Progenitor cell of endocrine pancreas (in vitro differentiated cells): ENCODE measurements around the gene TFAP2A. TPM values are rescaled to one million over a fixed set of nuclear protein-coding genes. Genes with fewer than 3 reads are reported as not detected.

ENCODE experiments used
- DNase-seq: peaks from one replicate; pipeline ENCODE4 v3.0.0; 2021; ENCODE audit warnings: low spot score; ENCODE audit not compliant: unreplicated experiment
- H3K27ac Mint-ChIP-seq: 2 replicates; pipeline ENCODE4 v1.8.0; 2021; ENCODE audit warnings: mild to moderate bottlenecking, moderate library complexity, mixed read lengths
- H3K27me3 Mint-ChIP-seq: 2 replicates; pipeline ENCODE4 v1.8.0; 2021; ENCODE audit warnings: mixed read lengths
- H3K36me3 Mint-ChIP-seq: 2 replicates; pipeline ENCODE4 v1.8.0; 2022; ENCODE audit warnings: mixed read lengths; ENCODE audit not compliant: insufficient read depth
- H3K4me1 Mint-ChIP-seq: 2 replicates; pipeline ENCODE4 v1.8.0; 2021; ENCODE audit warnings: low read depth, mixed read lengths
- H3K4me3 Mint-ChIP-seq: 2 replicates; pipeline ENCODE4 v1.8.0; 2021; ENCODE audit warnings: low read depth, mild to moderate bottlenecking, moderate library complexity, mixed read lengths
- H3K9me3 Mint-ChIP-seq: 2 replicates; pipeline ENCODE4 v1.8.0; 2021; ENCODE audit warnings: low read depth, mixed read lengths
- CTCF ChIP-seq: fragments of 200-600 bp; sonication (generic); IDR thresholded peaks from one replicate; pipeline ENCODE4 v1.5.0; 2021; ENCODE audit warnings: antibody characterized with exemption, mild to moderate bottlenecking; ENCODE audit not compliant: unreplicated experiment
- total RNA-seq: library from RNA; stranded (reverse); gene quantifications from 2 replicates; pipeline ENCODE4 v1.2.1, GENCODE V29; 2021

TFAP2A gene
- total RNA-seq, 1 donor from 2014 or later = 4.7 TPM

- H3K27me3 Mint-ChIP-seq = peaks cover 92% of the 10 kb centered on the region
- no peak for DNase-seq
- peaks cover 8% of the 10 kb centered on the region for H3K4me1 Mint-ChIP-seq
- H3K4me3 Mint-ChIP-seq = no peak overlapping the region
- H3K27ac Mint-ChIP-seq = no peak overlapping the region
- no peaks in the 10 kb centered on the region for H3K9me3 Mint-ChIP-seq
- no peaks in the 10 kb centered on the region for H3K36me3 Mint-ChIP-seq
- TF ChIP-seq CTCF = no peak
Observed at GRCh38 chr6:10400330-10400729, 14.5 kb downstream of the TFAP2A start.

- Mint-ChIP-seq H3K4me3 (no peak overlapping the region), H3K27me3 (peaks cover 94% of the 10 kb centered on the region), H3K27ac (no peak overlapping the region), H3K36me3 (no peaks in the 10 kb centered on the region), H3K9me3 (no peaks in the 10 kb centered on the region), H3K4me1 (peaks cover 8% of the 10 kb centered on the region)
- no peak for DNase-seq
- TF ChIP-seq CTCF = no peak
Observed at GRCh38 chr6:10399451-10399850, 15.4 kb downstream of the TFAP2A start.

- Mint-ChIP-seq H3K4me3 (no peak overlapping the region), H3K27ac (no peak overlapping the region), H3K36me3 (no peaks in the 10 kb centered on the region), H3K9me3 (no peaks in the 10 kb centered on the region), H3K4me1 (peaks cover 8% of the 10 kb centered on the region), H3K27me3 (peaks cover 99% of the 10 kb centered on the region)
- DNase-seq = no peak
- TF ChIP-seq CTCF = no peak
Observed at GRCh38 chr6:10398446-10399218, 16.2 kb downstream of the TFAP2A start.

- no peak for DNase-seq
- Mint-ChIP-seq H3K27me3 (peaks cover 99% of the 10 kb centered on the region), H3K4me3 (no peak overlapping the region), H3K4me1 (peaks cover 2% of the 10 kb centered on the region), H3K36me3 (no peaks in the 10 kb centered on the region), H3K9me3 (no peaks in the 10 kb centered on the region), H3K27ac (peak overlapping the region; percentile 56)
- no peak for TF ChIP-seq CTCF
Observed at GRCh38 chr6:10397756-10398445, 17.0 kb downstream of the TFAP2A start.

- TF ChIP-seq CTCF = no peak
- Mint-ChIP-seq H3K36me3 (no peaks in the 10 kb centered on the region), H3K27ac (no peak overlapping the region), H3K4me1 (peaks cover 2% of the 10 kb centered on the region), H3K9me3 (no peaks in the 10 kb centered on the region), H3K4me3 (no peak overlapping the region), H3K27me3 (peaks cover 99% of the 10 kb centered on the region)
- no peak for DNase-seq
Observed at GRCh38 chr6:10396785-10397184, 18.1 kb downstream of the TFAP2A start.
